GM23248 (cell line): ENCODE data around the gene KCNE1.
"Not testable (repeated sequence)": the region's sequence is repeated elsewhere in the genome, so short reads cannot be mapped to it uniquely, and the experiment has no call there.

Source experiments
- EZH2 ChIP-seq: fragments of 200-600 bp; sonication (generic); IDR thresholded peaks from 2 replicates; pipeline ENCODE4 v1.6.1; 2018; ENCODE audit warnings: antibody characterized with exemption, mild to moderate bottlenecking; ENCODE audit not compliant: insufficient read depth, poor library complexity, severe bottlenecking
- EZH2phosphoT487 ChIP-seq: fragments of 200-600 bp; sonication (generic); IDR thresholded peaks from 2 replicates; pipeline ENCODE4 v1.6.1; 2018; ENCODE audit warnings: antibody characterized with exemption, moderate library complexity, mild to moderate bottlenecking, low read depth; ENCODE audit not compliant: insufficient read depth

GRCh38 chr21:34423805-34424204 lies 88.2 kb downstream of the KCNE1 start, which contains the start of gene SMIM34:
- TF ChIP-seq EZH2, EZH2phosphoT487: not testable (repeated sequence)
